ENCODE measurements around the gene USP3.

Gene USP3

DNA sequence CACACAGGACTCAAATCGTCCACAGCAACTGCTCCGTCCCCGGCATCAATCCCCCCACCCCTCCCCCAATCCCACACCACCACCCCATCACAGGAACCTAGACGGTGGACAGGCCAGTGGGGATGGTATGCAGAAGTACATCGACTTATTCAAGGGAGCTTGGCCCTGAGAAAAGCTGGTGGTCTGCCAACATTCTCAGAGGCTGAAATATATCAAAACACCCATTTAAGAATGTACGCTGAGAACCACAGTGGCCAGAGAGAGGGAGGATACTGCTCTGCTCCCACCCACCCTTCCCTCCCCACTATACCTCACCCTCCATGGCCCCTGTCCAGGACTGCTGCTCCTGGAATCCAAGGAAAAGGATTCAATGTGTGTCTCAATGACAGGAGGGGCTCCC, 12.4 kb upstream of the USP3 start:
- Histone ChIP-seq H3K9me3 (ENCODE audit: control insufficient read depth, insufficient read depth, low read length) (no peaks in the 10 kb centered on the region), H3K36me3 (ENCODE audit: control insufficient read depth, insufficient read depth, low read length) (no peaks in the 10 kb centered on the region), H3K4me3 (ENCODE audit: low read depth, low read length) (no peak overlapping the region), H3K4me1 (ENCODE audit: control insufficient read depth, insufficient read depth, low read length) (peaks cover 5% of the 10 kb centered on the region), H3K27me3 (ENCODE audit: control insufficient read depth, insufficient read depth, low read length) (peaks cover 81% of the 10 kb centered on the region), H3K9ac (ENCODE audit: low read depth, low read length) (no peak overlapping the region)

GRCh38 chr15:63492541-63493077, 11.8 kb upstream of the USP3 start:
- H3K27me3 ChIP-seq (ENCODE audit: control insufficient read depth, insufficient read depth, low read length): peaks cover 87% of the 10 kb centered on the region
- H3K36me3 ChIP-seq (ENCODE audit: control insufficient read depth, insufficient read depth, low read length): no peaks in the 10 kb centered on the region
- H3K4me1 ChIP-seq (ENCODE audit: control insufficient read depth, insufficient read depth, low read length): peaks cover 5% of the 10 kb centered on the region
- H3K9me3 ChIP-seq (ENCODE audit: control insufficient read depth, insufficient read depth, low read length): no peaks in the 10 kb centered on the region
- no peak overlapping the region for H3K4me3 ChIP-seq (ENCODE audit: low read depth, low read length)
- no peak overlapping the region for H3K9ac ChIP-seq (ENCODE audit: low read depth, low read length)

- H3K36me3 ChIP-seq (ENCODE audit: control insufficient read depth, insufficient read depth, low read length): no peaks in the 10 kb centered on the region
- H3K9ac ChIP-seq (ENCODE audit: low read depth, low read length): no peak overlapping the region
- no peaks in the 10 kb centered on the region for H3K9me3 ChIP-seq (ENCODE audit: control insufficient read depth, insufficient read depth, low read length)
- peaks cover 88% of the 10 kb centered on the region for H3K27me3 ChIP-seq (ENCODE audit: control insufficient read depth, insufficient read depth, low read length)
- peaks cover 5% of the 10 kb centered on the region for H3K4me1 ChIP-seq (ENCODE audit: control insufficient read depth, insufficient read depth, low read length)
- no peak overlapping the region for H3K4me3 ChIP-seq (ENCODE audit: low read depth, low read length)
Observed at GRCh38 chr15:63493436-63493835, 11.0 kb upstream of the USP3 start.

DNA sequence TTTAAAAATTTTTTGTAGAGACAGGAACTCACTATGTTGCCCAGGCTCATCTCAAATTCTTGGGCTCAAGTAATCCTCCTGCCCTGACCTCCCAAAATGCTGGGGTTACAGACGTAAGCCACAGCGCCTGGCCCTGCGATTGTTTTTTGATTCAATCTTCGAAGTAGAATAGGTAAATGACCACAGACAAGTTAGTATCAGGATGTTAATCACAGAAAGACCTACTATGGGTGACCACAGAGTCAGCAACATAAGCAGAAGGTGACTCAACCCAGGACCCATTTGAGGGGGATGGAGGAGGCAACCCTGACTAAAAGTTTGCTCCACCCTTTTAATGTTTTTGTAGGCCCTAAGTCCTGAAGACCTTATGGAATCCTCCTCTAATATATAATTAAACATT, 10.0 kb upstream of the USP3 start:
- Histone ChIP-seq H3K4me3 (ENCODE audit: low read depth, low read length) (no peak overlapping the region), H3K4me1 (ENCODE audit: control insufficient read depth, insufficient read depth, low read length) (peaks cover 5% of the 10 kb centered on the region), H3K9me3 (ENCODE audit: control insufficient read depth, insufficient read depth, low read length) (no peaks in the 10 kb centered on the region), H3K9ac (ENCODE audit: low read depth, low read length) (no peak overlapping the region), H3K36me3 (ENCODE audit: control insufficient read depth, insufficient read depth, low read length) (no peaks in the 10 kb centered on the region), H3K27me3 (ENCODE audit: control insufficient read depth, insufficient read depth, low read length) (peaks cover 90% of the 10 kb centered on the region)

DNA sequence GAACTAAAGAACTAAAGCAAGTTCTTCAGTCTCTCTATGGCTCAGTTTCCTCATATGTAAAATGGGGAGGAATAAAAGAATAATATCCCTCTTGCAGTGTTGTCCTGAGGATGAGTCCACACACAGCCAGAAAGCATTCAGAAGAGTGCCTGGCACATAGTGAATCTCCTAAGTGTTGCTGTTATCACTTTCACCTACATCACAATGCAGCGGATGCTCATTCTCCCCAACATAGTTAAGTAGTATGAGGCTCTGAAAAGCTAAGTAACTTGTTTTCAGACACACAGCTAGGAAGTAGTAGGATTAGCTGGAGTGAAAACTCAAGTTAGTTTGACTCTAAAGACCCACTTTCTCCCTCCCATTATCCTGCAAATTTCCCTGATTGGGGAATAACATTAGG, 9.1 kb upstream of the USP3 start:
- Histone ChIP-seq H3K9ac (ENCODE audit: low read depth, low read length) (no peak overlapping the region), H3K4me1 (ENCODE audit: control insufficient read depth, insufficient read depth, low read length) (peaks cover 5% of the 10 kb centered on the region), H3K27me3 (ENCODE audit: control insufficient read depth, insufficient read depth, low read length) (peaks cover 95% of the 10 kb centered on the region), H3K9me3 (ENCODE audit: control insufficient read depth, insufficient read depth, low read length) (no peaks in the 10 kb centered on the region), H3K36me3 (ENCODE audit: control insufficient read depth, insufficient read depth, low read length) (no peaks in the 10 kb centered on the region), H3K4me3 (ENCODE audit: low read depth, low read length) (no peak overlapping the region)

DNA sequence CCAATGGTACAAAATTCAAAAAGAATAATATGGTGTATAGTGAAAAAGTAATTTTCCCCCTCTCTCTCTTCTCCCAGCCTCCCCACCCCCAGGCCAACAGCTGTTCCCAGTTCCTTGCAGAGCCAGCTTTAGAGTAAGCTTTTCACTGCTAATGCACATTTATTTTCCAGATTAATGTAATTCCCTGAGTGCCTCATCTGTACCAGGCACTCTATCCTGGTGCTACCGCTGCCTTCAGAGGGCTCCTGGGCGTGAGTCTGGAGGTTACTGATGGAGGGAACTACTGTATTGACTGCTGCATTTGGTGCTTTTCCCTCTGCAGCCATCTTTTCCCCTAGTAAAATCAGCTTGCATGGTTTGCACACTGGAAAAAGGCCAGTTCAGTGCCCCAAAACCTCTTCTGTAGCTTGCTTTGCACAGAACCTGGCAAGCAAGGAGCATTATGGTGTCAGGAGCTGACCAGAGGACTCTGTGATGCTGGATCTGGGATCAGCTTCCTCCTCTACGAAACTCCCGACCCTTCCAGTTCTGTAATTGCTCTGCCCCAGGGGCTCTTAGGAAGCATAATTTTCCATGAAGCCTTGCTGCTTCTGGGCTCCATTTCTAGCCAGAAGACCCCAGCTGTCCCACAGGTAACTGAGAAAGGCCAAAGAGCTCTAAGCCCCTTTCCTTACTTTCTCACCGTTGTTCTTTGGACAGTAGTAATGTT, 8.5 kb upstream of the USP3 start:
- peaks cover 95% of the 10 kb centered on the region for H3K27me3 ChIP-seq (ENCODE audit: control insufficient read depth, insufficient read depth, low read length)
- no peaks in the 10 kb centered on the region for H3K36me3 ChIP-seq (ENCODE audit: control insufficient read depth, insufficient read depth, low read length)

DNA sequence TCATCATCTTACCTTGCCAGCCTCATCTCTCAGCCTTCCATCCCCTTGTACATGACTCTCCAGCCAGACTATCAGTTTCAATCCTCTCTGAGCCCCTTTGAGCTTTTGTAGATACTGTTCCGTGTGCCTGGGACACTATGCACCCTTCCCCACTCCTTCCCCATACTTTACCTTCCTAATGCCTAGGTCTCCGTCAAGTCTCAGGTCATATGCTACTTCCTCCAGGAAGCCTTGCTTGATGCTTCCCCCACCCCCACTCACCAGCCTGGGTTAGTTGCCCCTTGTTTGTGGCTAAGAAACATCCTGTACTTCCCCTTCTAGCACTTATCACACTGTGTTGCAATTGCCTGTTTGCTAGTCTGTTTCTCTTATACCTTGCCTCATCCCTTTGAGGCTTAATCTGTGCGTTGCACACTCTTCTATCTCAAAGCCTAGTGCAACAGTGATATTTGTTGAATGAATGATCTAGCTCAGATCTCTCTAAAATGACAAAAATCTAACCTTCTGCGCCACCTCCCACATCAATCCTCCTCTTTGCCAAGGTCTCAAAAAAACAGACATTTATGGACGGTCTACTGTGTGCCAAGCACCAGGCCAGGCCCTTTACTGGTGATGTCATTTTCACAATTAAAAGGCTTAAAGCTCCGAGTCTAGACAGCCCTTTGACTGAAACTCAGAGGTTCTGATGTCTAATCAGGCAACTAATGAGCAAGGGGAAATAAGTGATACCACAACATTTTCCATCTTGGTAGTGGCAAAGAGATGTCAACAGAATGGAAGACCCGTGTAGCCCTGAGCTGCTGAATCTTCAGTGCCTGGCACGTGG, 6.5 kb upstream of the USP3 start:
- H3K27me3 ChIP-seq (ENCODE audit: control insufficient read depth, insufficient read depth, low read length): peaks cover 96% of the 10 kb centered on the region
- no peaks in the 10 kb centered on the region for H3K36me3 ChIP-seq (ENCODE audit: control insufficient read depth, insufficient read depth, low read length)
- H3K9me3 ChIP-seq (ENCODE audit: control insufficient read depth, insufficient read depth, low read length): no peaks in the 10 kb centered on the region
- H3K4me1 ChIP-seq (ENCODE audit: control insufficient read depth, insufficient read depth, low read length): peaks cover 11% of the 10 kb centered on the region
- H3K9ac ChIP-seq (ENCODE audit: low read depth, low read length): no peak overlapping the region
- no peak overlapping the region for H3K4me3 ChIP-seq (ENCODE audit: low read depth, low read length)

More for the DNA sequence above, 8.5 kb upstream of the USP3 start:
- Histone ChIP-seq H3K4me1 (ENCODE audit: control insufficient read depth, insufficient read depth, low read length) (peaks cover 8% of the 10 kb centered on the region), H3K9ac (ENCODE audit: low read depth, low read length) (no peak overlapping the region), H3K9me3 (ENCODE audit: control insufficient read depth, insufficient read depth, low read length) (no peaks in the 10 kb centered on the region), H3K4me3 (ENCODE audit: low read depth, low read length) (no peak overlapping the region)

DNA sequence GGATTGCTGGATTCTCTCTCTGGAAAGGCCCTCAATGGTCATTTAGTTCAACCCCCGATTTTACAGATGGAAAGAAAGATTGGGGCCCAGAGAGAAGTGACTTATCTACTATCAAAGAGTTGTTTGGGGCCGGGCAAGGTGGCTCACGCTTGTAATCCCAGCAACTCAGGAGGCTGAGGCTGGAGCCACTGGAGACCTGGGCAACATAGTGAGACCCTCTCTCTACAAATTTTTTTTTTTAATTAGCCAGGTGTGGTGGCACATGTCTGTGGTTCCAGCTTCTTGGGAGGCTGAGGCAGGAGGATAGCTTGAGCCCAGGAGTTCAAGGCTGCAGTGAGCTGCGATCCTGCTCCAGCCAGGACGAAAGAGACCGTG, 5.2 kb upstream of the USP3 start:
- no peaks in the 10 kb centered on the region for H3K36me3 ChIP-seq (ENCODE audit: control insufficient read depth, insufficient read depth, low read length)
- H3K9me3 ChIP-seq (ENCODE audit: control insufficient read depth, insufficient read depth, low read length): no peaks in the 10 kb centered on the region
- peaks cover 13% of the 10 kb centered on the region for H3K4me1 ChIP-seq (ENCODE audit: control insufficient read depth, insufficient read depth, low read length)
- H3K9ac ChIP-seq (ENCODE audit: low read depth, low read length): no peak overlapping the region
- no peak overlapping the region for H3K4me3 ChIP-seq (ENCODE audit: low read depth, low read length)
- peaks cover 96% of the 10 kb centered on the region for H3K27me3 ChIP-seq (ENCODE audit: control insufficient read depth, insufficient read depth, low read length)

DNA sequence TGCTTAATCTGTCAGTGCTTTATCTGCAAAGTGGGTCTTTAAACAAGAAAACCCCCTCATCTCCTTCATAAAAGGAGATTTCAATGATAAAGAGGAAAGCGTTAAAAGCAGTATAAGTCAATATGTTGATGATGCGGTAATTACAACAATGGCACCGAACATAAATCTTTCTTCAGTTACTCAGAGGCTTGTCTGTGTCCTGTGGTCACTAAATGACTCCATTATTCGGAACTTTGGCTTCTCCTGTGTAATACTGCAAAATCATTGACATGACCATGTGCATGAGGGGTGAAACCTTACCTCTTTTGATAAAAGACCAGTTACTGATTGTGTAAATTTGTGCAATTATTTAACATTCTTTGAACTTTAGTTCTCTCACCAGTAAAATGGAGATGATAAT, 4.8 kb upstream of the USP3 start:
- H3K4me1 ChIP-seq (ENCODE audit: control insufficient read depth, insufficient read depth, low read length): peaks cover 13% of the 10 kb centered on the region
- peaks cover 92% of the 10 kb centered on the region for H3K27me3 ChIP-seq (ENCODE audit: control insufficient read depth, insufficient read depth, low read length)
- H3K4me3 ChIP-seq (ENCODE audit: low read depth, low read length): no peak overlapping the region

DNA sequence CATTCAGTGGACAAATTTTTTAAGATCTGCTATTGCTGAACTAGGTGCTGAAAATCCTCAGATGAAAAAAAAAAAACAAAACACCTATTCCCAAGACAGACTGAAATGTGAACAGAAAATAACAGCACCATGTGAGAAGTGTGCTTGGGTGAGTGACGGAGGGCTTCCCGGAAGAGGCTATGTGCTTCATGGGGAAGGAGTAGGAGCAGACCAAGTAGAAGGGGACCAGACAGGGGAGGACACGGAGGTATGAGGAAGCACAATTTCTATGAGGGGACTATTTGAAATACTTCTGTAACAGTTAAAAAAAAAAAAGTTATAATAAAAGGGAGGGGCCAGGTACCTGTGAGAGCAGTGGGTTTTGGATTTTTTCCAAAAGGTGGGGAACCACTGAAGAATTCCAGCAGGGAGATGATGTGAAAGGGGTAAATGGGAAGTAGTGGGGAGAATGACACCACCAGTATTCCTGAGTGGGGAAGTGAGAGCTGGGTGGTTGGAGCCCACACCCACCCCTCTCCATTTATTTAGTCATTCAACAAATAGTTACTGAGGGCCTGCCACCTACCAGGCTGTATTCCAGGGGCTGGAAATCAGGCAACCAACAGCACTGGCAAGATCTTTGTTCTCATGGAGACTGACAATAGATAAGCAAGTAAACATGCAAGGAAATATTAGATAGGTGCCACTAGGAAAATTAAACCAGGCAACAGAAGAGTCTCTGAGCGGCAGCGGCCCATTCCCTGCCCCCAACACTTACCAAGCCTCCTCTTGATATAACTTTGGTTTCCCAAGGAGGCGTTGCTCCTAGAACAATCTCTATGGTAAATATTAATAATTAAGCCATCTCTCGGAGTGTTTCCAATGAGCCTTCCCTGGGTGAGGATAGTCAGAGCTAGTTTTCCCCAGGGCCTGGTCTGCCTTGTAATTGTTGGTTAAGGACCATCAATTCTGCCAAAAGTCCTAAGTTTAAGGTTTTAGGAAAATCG, 3.8 kb upstream of the USP3 start:
- Histone ChIP-seq H3K9me3 (ENCODE audit: control insufficient read depth, insufficient read depth, low read length) (no peaks in the 10 kb centered on the region), H3K4me1 (ENCODE audit: control insufficient read depth, insufficient read depth, low read length) (peaks cover 8% of the 10 kb centered on the region), H3K27me3 (ENCODE audit: control insufficient read depth, insufficient read depth, low read length) (peaks cover 87% of the 10 kb centered on the region), H3K4me3 (ENCODE audit: low read depth, low read length) (peak overlapping the region; percentile 43), H3K9ac (ENCODE audit: low read depth, low read length) (no peak overlapping the region), H3K36me3 (ENCODE audit: control insufficient read depth, insufficient read depth, low read length) (no peaks in the 10 kb centered on the region)

More for the DNA sequence above, 4.8 kb upstream of the USP3 start:
- Histone ChIP-seq H3K36me3 (ENCODE audit: control insufficient read depth, insufficient read depth, low read length) (no peaks in the 10 kb centered on the region), H3K9me3 (ENCODE audit: control insufficient read depth, insufficient read depth, low read length) (no peaks in the 10 kb centered on the region), H3K9ac (ENCODE audit: low read depth, low read length) (no peak overlapping the region)

All from iPS-15b (cell line).